NT2/D1 (cell line): Measurements from ENCODE around the gene KLK1.

ENCODE experiments used
- DNase-seq: peaks from one replicate; pipeline ENCODE4 v3.0.0-alpha.2; 2011; ENCODE audit warnings: low read depth, low spot score
- H3K27me3 ChIP-seq: 2 replicates; pipeline ENCODE4 v1.6.0; 2011; ENCODE audit warnings: mild to moderate bottlenecking; ENCODE audit not compliant: insufficient read length, insufficient read depth
- H3K36me3 ChIP-seq: 2 replicates; pipeline ENCODE4 v1.6.1; 2011; ENCODE audit warnings: mild to moderate bottlenecking, low read length, mixed read lengths; ENCODE audit not compliant: insufficient read depth, insufficient read length
- H3K4me1 ChIP-seq: 2 replicates; pipeline ENCODE4 v1.5.1; 2011; ENCODE audit not compliant: insufficient read depth, insufficient read length
- H3K4me3 ChIP-seq: 2 replicates; pipeline ENCODE4 v1.5.1; 2011; ENCODE audit warnings: low read depth; ENCODE audit not compliant: insufficient read length
- H3K9ac ChIP-seq: 2 replicates; pipeline ENCODE4 v1.6.0; 2011; ENCODE audit warnings: low read depth; ENCODE audit not compliant: insufficient read length
- H3K9me3 ChIP-seq: 2 replicates; pipeline ENCODE4 v1.5.1; 2011; ENCODE audit warnings: mild to moderate bottlenecking, low read length; ENCODE audit not compliant: insufficient read depth
- SUZ12 ChIP-seq: IDR thresholded peaks from 2 replicates; pipeline ENCODE4 v1.6.1; 2011; ENCODE audit not compliant: insufficient read length, insufficient read depth; ENCODE audit errors: extremely low read depth
- YY1 ChIP-seq: IDR thresholded peaks from 2 replicates; pipeline ENCODE4 v1.6.1; 2011; ENCODE audit not compliant: insufficient read length, insufficient read depth
- ZNF274 ChIP-seq: IDR thresholded peaks from 2 replicates; pipeline ENCODE4 v1.6.1; 2011; ENCODE audit warnings: mild to moderate bottlenecking, low read depth, low read length

Gene KLK1

DNA sequence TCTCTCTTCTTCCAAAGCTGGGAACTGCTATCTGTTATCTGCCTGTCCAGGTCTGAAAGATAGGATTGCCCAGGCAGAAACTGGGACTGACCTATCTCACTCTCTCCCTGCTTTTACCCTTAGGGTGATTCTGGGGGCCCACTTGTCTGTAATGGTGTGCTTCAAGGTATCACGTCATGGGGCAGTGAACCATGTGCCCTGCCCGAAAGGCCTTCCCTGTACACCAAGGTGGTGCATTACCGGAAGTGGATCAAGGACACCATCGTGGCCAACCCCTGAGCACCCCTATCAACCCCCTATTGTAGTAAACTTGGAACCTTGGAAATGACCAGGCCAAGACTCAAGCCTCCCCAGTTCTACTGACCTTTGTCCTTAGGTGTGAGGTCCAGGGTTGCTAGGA, 36.3 kb upstream of the KLK1 start:
- H3K27me3 ChIP-seq = peaks cover 9% of the 10 kb centered on the region
- H3K4me1 ChIP-seq = no peaks in the 10 kb centered on the region
- no peaks in the 10 kb centered on the region for H3K36me3 ChIP-seq
- H3K4me3 ChIP-seq = no peak overlapping the region
- no peak for DNase-seq
- H3K9ac ChIP-seq = no peak overlapping the region
- peaks cover 7% of the 10 kb centered on the region; the same call in 1 of the 2 replicates for H3K9me3 ChIP-seq
- TF ChIP-seq ZNF274 = no peak
- no peak for TF ChIP-seq SUZ12
- TF ChIP-seq YY1 = no peak

DNA sequence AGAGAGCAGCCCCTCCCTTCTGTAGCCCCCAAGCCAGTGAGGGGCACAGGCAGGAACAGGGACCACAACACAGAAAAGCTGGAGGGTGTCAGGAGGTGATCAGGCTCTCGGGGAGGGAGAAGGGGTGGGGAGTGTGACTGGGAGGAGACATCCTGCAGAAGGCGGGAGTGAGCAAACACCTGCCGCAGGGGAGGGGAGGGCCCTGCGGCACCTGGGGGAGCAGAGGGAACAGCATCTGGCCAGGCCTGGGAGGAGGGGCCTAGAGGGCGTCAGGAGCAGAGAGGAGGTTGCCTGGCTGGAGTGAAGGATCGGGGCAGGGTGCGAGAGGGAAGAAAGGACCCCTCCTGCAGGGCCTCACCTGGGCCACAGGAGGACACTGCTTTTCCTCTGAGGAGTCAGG, 35.3 kb upstream of the KLK1 start:
- peaks cover 9% of the 10 kb centered on the region for H3K27me3 ChIP-seq
- no peak for DNase-seq
- TF ChIP-seq YY1 = no peak
- no peak for TF ChIP-seq ZNF274
- TF ChIP-seq SUZ12 = no peak
- no peak overlapping the region for H3K4me3 ChIP-seq
- peaks cover 7% of the 10 kb centered on the region; the same call in 1 of the 2 replicates for H3K9me3 ChIP-seq
- no peaks in the 10 kb centered on the region for H3K4me1 ChIP-seq
- no peaks in the 10 kb centered on the region for H3K36me3 ChIP-seq
- no peak overlapping the region for H3K9ac ChIP-seq

DNA sequence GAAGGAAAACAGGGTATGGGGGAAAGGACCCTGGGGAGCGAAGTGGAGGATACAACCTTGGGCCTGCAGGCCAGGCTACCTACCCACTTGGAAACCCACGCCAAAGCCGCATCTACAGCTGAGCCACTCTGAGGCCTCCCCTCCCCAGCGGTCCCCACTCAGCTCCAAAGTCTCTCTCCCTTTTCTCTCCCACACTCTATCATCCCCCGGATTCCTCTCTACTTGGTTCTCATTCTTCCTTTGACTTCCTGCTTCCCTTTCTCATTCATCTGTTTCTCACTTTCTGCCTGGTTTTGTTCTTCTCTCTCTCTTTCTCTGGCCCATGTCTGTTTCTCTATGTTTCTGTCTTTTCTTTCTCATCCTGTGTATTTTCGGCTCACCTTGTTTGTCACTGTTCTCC, 33.8 kb upstream of the KLK1 start:
- H3K36me3 ChIP-seq = no peaks in the 10 kb centered on the region
- peaks cover 12% of the 10 kb centered on the region for H3K27me3 ChIP-seq
- TF ChIP-seq YY1 (no peak), ZNF274 (no peak), SUZ12 (no peak)
- no peak overlapping the region for H3K4me3 ChIP-seq
- no peaks in the 10 kb centered on the region for H3K4me1 ChIP-seq
- DNase-seq = no peak
- no peak overlapping the region for H3K9ac ChIP-seq
- H3K9me3 ChIP-seq = peaks cover 7% of the 10 kb centered on the region; the same call in 1 of the 2 replicates

DNA sequence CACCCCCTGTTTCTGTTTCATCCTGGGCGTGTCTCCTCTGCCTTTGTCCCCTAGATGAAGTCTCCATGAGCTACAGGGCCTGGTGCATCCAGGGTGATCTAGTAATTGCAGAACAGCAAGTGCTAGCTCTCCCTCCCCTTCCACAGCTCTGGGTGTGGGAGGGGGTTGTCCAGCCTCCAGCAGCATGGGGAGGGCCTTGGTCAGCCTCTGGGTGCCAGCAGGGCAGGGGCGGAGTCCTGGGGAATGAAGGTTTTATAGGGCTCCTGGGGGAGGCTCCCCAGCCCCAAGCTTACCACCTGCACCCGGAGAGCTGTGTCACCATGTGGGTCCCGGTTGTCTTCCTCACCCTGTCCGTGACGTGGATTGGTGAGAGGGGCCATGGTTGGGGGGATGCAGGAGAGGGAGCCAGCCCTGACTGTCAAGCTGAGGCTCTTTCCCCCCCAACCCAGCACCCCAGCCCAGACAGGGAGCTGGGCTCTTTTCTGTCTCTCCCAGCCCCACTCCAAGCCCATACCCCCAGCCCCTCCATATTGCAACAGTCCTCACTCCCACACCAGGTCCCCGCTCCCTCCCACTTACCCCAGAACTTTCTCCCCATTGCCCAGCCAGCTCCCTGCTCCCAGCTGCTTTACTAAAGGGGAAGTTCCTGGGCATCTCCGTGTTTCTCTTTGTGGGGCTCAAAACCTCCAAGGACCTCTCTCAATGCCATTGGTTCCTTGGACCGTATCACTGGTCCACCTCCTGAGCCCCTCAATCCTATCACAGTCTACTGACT, 31.2 kb upstream of the KLK1 start, which contains the start of gene KLK3:
KLK3 (plus strand) TSS at position 280 of the 775 bp plus-strand sequence; CDS start at position 321, 41 bp downstream.
- H3K27me3 ChIP-seq = peaks cover 23% of the 10 kb centered on the region

DNA sequence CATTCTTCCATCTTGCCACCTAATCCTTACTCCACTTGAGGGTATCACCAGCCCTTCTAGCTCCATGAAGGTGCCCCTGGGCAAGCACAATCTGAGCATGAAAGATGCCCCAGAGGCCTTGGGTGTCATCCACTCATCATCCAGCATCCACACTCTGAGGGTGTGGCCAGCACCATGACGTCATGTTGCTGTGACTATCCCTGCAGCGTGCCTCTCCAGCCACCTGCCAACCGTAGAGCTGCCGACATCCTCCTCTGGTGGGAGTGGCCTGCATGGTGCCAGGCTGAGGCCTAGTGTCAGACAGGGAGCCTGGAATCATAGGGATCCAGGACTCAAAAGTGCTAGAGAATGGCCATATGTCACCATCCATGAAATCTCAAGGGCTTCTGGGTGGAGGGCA, 28.0 kb upstream of the KLK1 start:
- no peak overlapping the region for H3K9ac ChIP-seq
- no peak overlapping the region for H3K4me3 ChIP-seq
- no peaks in the 10 kb centered on the region for H3K36me3 ChIP-seq
- TF ChIP-seq SUZ12 = no peak
- no peak for TF ChIP-seq YY1
- TF ChIP-seq ZNF274 = no peak
- H3K9me3 ChIP-seq = no peaks in the 10 kb centered on the region
- no peaks in the 10 kb centered on the region for H3K4me1 ChIP-seq
- no peak for DNase-seq
- peaks cover 23% of the 10 kb centered on the region for H3K27me3 ChIP-seq

More for the DNA sequence above, 31.2 kb upstream of the KLK1 start, which contains the start of gene KLK3:
- no peak within 1 kb of the TSS for H3K9ac ChIP-seq
- H3K36me3 ChIP-seq = no peaks in the 10 kb centered on the region
- no peak for DNase-seq
- TF ChIP-seq YY1 = no peak
- TF ChIP-seq ZNF274 = no peak
- no peak for TF ChIP-seq SUZ12
- H3K4me1 ChIP-seq = no peaks in the 10 kb centered on the region
- no peaks in the 10 kb centered on the region for H3K9me3 ChIP-seq
- H3K4me3 ChIP-seq = no peak within 1 kb of the TSS

DNA sequence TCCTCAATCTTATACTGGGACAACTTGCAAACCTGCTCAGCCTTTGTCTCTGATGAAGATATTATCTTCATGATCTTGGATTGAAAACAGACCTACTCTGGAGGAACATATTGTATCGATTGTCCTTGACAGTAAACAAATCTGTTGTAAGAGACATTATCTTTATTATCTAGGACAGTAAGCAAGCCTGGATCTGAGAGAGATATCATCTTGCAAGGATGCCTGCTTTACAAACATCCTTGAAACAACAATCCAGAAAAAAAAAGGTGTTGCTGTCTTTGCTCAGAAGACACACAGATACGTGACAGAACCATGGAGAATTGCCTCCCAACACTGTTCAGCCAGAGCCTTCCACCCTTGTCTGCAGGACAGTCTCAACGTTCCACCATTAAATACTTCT, 27.2 kb upstream of the KLK1 start:
- TF ChIP-seq YY1 = no peak
- no peak for TF ChIP-seq ZNF274
- TF ChIP-seq SUZ12 = no peak
- H3K36me3 ChIP-seq = no peaks in the 10 kb centered on the region
- no peak overlapping the region for H3K4me3 ChIP-seq
- H3K4me1 ChIP-seq = no peaks in the 10 kb centered on the region
- H3K9me3 ChIP-seq = no peaks in the 10 kb centered on the region
- no peak for DNase-seq
- peaks cover 18% of the 10 kb centered on the region for H3K27me3 ChIP-seq
- H3K9ac ChIP-seq = no peak overlapping the region

DNA sequence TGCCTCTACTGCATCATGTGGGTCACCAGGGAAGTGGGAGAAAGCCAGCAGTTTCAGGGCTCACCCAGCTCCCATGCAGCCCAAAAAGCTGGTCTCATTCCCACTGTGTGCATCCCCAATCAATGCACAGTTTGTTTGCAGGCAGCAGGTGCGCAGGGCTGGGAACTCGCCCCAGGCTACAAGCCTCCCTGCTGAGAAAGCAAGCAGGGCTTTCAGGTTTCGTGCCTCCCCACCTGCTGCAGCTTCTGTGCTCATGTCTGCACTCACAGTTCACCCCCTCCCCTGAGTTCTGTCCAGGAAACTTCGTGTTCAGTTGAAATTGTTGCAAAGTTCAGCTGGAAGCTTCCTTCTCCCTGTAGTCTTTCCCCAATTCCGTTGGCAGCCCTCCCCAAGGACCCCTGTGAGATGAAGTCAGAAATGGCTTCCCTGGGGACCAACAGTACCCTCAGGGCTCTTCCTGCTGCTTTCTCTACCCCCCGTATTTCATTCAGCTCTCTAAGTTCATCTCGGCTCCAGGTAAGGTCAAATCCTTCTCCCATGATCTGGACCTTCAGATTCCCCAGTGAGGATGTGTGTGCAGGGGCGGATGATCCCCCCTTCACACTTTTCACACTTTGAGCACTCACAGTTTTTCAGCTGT, 20.8 kb upstream of the KLK1 start:
- Histone ChIP-seq H3K9me3 (no peaks in the 10 kb centered on the region), H3K4me3 (no peak overlapping the region), H3K36me3 (no peaks in the 10 kb centered on the region), H3K27me3 (peaks cover 60% of the 10 kb centered on the region), H3K4me1 (no peaks in the 10 kb centered on the region), H3K9ac (no peak overlapping the region)
- no peak for TF ChIP-seq ZNF274
- TF ChIP-seq YY1 = no peak
- TF ChIP-seq SUZ12 = no peak
- no peak for DNase-seq
